ENCODE results near the gene CTSD.

GRCh38 chr11:1727096-1727690 is 36.5 kb downstream of the CTSD start:
- TF ChIP-seq SP1 (IDR thresholded peaks at IDR 0.05): no peak
- no peak for TF ChIP-seq BHLHE40 (IDR thresholded peaks at IDR 0.05; ENCODE audit: borderline replicate concordance)
- TF ChIP-seq FOXM1 (IDR thresholded peaks at IDR 0.05; ENCODE audit: borderline replicate concordance): no peak

All from HEK293T (cell line).